Chondrocyte (in vitro differentiated cells): ENCODE measurements around the gene NAV2. TPM values are rescaled to one million over a fixed set of nuclear protein-coding genes. Genes with fewer than 3 reads are reported as not detected.
"Not testable (repeated sequence)": the region's sequence is repeated elsewhere in the genome, so short reads cannot be mapped to it uniquely, and the experiment has no call there.

Experiments
- DNase-seq: peaks from one replicate; pipeline ENCODE4 v3.0.0; 2021; ENCODE audit warnings: mixed read lengths, low spot score
- H3K27ac Mint-ChIP-seq: one replicate; pipeline ENCODE4 v1.8.0; 2021; ENCODE audit warnings: mild to moderate bottlenecking, moderate library complexity, mixed read lengths; ENCODE audit not compliant: unreplicated experiment
- H3K27me3 Mint-ChIP-seq: 2 replicates; pipeline ENCODE4 v1.8.0; 2021; ENCODE audit warnings: low read depth, mixed read lengths
- H3K36me3 Mint-ChIP-seq: 2 replicates; pipeline ENCODE4 v1.8.0; 2021; ENCODE audit warnings: low read depth, mixed read lengths
- H3K4me1 Mint-ChIP-seq: 2 replicates; pipeline ENCODE4 v1.8.0; 2021; ENCODE audit warnings: low read depth, mild to moderate bottlenecking, mixed read lengths
- H3K4me3 Mint-ChIP-seq: one replicate; pipeline ENCODE4 v1.8.0; 2021; ENCODE audit warnings: mild to moderate bottlenecking, moderate library complexity, mixed read lengths; ENCODE audit not compliant: unreplicated experiment
- H3K9me3 Mint-ChIP-seq: 2 replicates; pipeline ENCODE4 v1.8.0; 2021; ENCODE audit warnings: low read depth, mixed read lengths
- CTCF ChIP-seq: fragments of 200-600 bp; sonication (generic); IDR thresholded peaks from 2 replicates; pipeline ENCODE4 v1.5.0; 2021; ENCODE audit warnings: antibody characterized with exemption, mild to moderate bottlenecking, moderate library complexity
- total RNA-seq: library from RNA; stranded (reverse); gene quantifications from 3 replicates; pipeline ENCODE4 v1.2.1, GENCODE V29; 2021

Gene NAV2
- total RNA-seq, 1 donor from 2014 or later = 87.0 TPM

GRCh38 chr11:19891022-19891421 is 178.4 kb downstream of the NAV2 start:
- no peak for TF ChIP-seq CTCF
- peaks cover 16% of the 10 kb centered on the region for H3K36me3 Mint-ChIP-seq
- peaks cover 3% of the 10 kb centered on the region for H3K9me3 Mint-ChIP-seq
- no peak overlapping the region for H3K4me3 Mint-ChIP-seq
- no peaks in the 10 kb centered on the region for H3K27me3 Mint-ChIP-seq
- DNase-seq = no peak
- peak overlapping the region; percentile 96 for H3K27ac Mint-ChIP-seq
- H3K4me1 Mint-ChIP-seq = peaks cover 47% of the 10 kb centered on the region

- no peak for DNase-seq
- peak overlapping the region; percentile 43 for H3K27ac Mint-ChIP-seq
- H3K4me1 Mint-ChIP-seq = peaks cover 47% of the 10 kb centered on the region
Observed at GRCh38 chr11:19892387-19892786, 179.8 kb downstream of the NAV2 start.

GRCh38 chr11:19892876-19893275 is 180.2 kb downstream of the NAV2 start:
- Mint-ChIP-seq H3K4me1 (peaks cover 47% of the 10 kb centered on the region), H3K4me3 (no peak overlapping the region), H3K36me3 (peaks cover 19% of the 10 kb centered on the region), H3K9me3 (peaks cover 3% of the 10 kb centered on the region), H3K27ac (no peak overlapping the region), H3K27me3 (no peaks in the 10 kb centered on the region)
- DNase-seq = no peak
- TF ChIP-seq CTCF = no peak

More at GRCh38 chr11:19892387-19892786, 179.8 kb downstream of the NAV2 start:
- no peaks in the 10 kb centered on the region for H3K27me3 Mint-ChIP-seq
- no peak for TF ChIP-seq CTCF
- H3K9me3 Mint-ChIP-seq = peaks cover 3% of the 10 kb centered on the region
- peaks cover 18% of the 10 kb centered on the region for H3K36me3 Mint-ChIP-seq
- H3K4me3 Mint-ChIP-seq = no peak overlapping the region

GRCh38 chr11:19894404-19894803 is 181.8 kb downstream of the NAV2 start:
- no peak for TF ChIP-seq CTCF
- peaks cover 43% of the 10 kb centered on the region for H3K4me1 Mint-ChIP-seq
- peaks cover 3% of the 10 kb centered on the region for H3K9me3 Mint-ChIP-seq
- no peak overlapping the region for H3K4me3 Mint-ChIP-seq
- H3K27ac Mint-ChIP-seq = no peak overlapping the region
- H3K27me3 Mint-ChIP-seq = no peaks in the 10 kb centered on the region
- H3K36me3 Mint-ChIP-seq = peaks cover 26% of the 10 kb centered on the region
- DNase-seq = no peak

- DNase-seq, H3K27ac Mint-ChIP-seq, H3K4me3 Mint-ChIP-seq, H3K27me3 Mint-ChIP-seq, H3K9me3 Mint-ChIP-seq: not testable (repeated sequence)
- peaks cover 28% of the 10 kb centered on the region for H3K36me3 Mint-ChIP-seq
- H3K4me1 Mint-ChIP-seq = peaks cover 37% of the 10 kb centered on the region
Observed at GRCh38 chr11:19895037-19895436, 182.4 kb downstream of the NAV2 start.

- TF ChIP-seq CTCF = no peak
- H3K27ac Mint-ChIP-seq = no peak overlapping the region
- H3K27me3 Mint-ChIP-seq = no peaks in the 10 kb centered on the region
- H3K4me3 Mint-ChIP-seq = no peak overlapping the region
- H3K36me3 Mint-ChIP-seq = peaks cover 28% of the 10 kb centered on the region
- DNase-seq = no peak
- H3K9me3 Mint-ChIP-seq = peaks cover 3% of the 10 kb centered on the region
- peaks cover 29% of the 10 kb centered on the region for H3K4me1 Mint-ChIP-seq
Observed at GRCh38 chr11:19895776-19896175, 183.1 kb downstream of the NAV2 start.
